GM10266 (cell line): ENCODE measurements around the gene CACNA1C.

Source experiments
- DNase-seq: peaks from one replicate; pipeline ENCODE4 v3.0.0; 2012; ENCODE audit errors: extremely low spot score
- CTCF ChIP-seq: IDR thresholded peaks from 2 replicates; pipeline ENCODE4 v1.5.1; 2012; ENCODE audit warnings: mild to moderate bottlenecking, low read depth; ENCODE audit not compliant: control insufficient read depth, insufficient read depth; ENCODE audit errors: missing control alignments

The CACNA1C gene

DNA sequence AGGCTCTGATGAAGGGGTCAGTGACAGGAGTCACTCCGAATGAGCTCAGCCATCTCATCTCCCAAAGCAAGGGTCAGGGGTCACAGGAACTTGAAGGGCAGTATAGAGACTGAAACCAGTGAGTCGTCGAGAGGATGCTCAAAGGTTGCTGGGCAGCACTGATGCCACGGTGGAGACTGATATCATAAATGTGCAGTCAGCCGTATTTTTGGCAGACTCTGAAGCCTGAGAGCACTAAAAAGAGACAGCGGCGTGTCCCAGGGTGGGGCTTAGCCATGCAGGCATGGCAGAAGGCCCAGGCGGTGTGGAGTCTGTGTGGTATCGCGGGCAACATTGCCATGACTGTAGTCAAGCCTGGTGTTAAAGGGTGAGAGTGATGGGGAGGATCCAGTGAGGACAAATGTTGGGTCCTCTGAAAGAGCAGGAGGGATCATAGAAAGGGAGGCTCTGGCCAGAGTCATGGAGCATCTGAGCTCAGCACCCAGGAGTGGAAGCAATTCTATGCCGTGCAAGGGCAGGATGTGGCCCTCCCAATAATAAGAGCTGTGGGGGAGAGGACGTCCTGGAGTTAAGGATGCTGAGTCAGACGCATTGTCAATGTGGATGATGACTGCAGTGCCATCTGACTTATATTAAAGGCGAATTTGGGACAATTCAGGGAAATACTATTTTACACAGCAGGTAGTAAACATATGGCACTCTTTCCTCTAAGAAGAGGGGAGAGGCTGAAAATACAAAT, 500.8 kb downstream of the CACNA1C start:
- no peak for DNase-seq
- TF ChIP-seq CTCF, result no peak

DNA sequence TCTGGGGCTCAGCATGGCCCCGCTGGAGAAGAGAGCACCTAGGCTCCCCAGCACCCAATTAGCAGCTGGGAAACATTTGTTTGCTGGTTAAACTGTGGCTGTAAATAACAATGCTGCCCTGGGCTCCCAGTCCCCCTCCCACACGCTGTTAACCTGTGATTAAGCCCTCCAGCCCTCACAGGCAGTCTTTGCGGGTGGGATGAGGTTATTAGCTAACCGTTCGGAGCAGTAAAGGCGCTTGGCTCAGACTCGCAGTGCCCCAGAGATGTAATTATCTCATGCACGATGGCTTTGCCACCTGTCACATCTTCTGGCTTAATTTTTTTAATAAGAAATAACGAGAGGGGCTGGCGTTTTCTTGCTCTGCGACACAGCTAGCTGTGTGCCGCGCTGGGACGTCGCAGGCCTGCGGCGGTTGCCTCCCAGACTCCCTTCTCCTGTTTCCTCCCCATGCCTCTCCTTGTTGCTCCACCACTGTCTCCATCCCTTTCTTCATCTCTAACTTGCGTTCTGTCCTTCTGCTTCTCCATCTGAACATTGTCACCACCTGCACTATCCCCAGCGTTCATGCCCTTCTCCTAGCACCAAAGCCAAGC, 502.8 kb downstream of the CACNA1C start:
- TF ChIP-seq CTCF, result no peak
- DNase-seq, result no peak

- no peak for TF ChIP-seq CTCF
- DNase-seq, result no peak
These were observed 504.8 kb downstream of the CACNA1C start for GRCh38 chr12:2557597-2557996.

GRCh38 chr12:2559931-2560330, 507.1 kb downstream of the CACNA1C start:
- DNase-seq, result no peak
- no peak for TF ChIP-seq CTCF

- no peak for TF ChIP-seq CTCF
- DNase-seq, result no peak
These were observed 507.6 kb downstream of the CACNA1C start for GRCh38 chr12:2560356-2560755.

- no peak for DNase-seq
- no peak for TF ChIP-seq CTCF
These were observed 508.6 kb downstream of the CACNA1C start for GRCh38 chr12:2561367-2561766.

DNA sequence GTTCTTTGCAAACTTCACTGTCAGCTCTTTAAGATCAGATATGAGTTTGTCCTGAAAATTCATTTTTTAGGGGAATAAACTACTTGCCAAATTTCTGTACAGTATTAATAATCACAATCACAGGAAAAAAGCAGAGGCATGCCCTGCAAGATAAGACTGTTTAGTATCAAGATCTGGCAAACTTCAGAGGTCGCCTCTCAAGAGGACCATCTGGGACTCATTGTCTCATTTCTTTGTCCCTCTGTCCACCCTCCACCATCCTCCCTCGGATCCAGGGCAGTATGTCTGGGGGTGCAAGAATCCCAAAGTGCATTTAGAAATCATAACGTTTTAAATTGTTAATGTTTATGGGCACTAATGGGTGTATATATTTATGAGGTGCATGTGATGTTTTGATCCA, 509.6 kb downstream of the CACNA1C start:
- DNase-seq, result no peak
- TF ChIP-seq CTCF, result no peak
